A549 (cell line): ENCODE results near the gene EXOC4. TPM values are rescaled to one million over a fixed set of nuclear protein-coding genes. Genes with fewer than 3 reads are reported as not detected.

Source experiments
- ATAC-seq, 2 experiments: fragments of 200-7000 bp in 1 of 2; fragments of >200 bp in 1 of 2; cut with Nextera tagmentation in 1 of 2; cut with Tn5 transposase in 1 of 2; 3 replicates each; pipeline versions ENCODE4 v1.8.0 to v1.9.1; 2018 to 2020; ENCODE audit warnings: mild to moderate bottlenecking in 1 of 2, moderate library complexity in 1 of 2
- CTCF ChIA-PET: fragments of 300-600 bp; sonication (Branson Sonifier 250); formaldehyde crosslinking; extraction: SDS; loops from one replicate; lab custom pipeline; 2021; ENCODE audit warnings: antibody characterized with exemption, inconsistent platforms; lab: Yijun Ruan, JAX
- POLR2A ChIA-PET: fragments of 350-600 bp; formaldehyde crosslinking; extraction: SDS; loops from one replicate; lab custom pipeline; 2021; ENCODE audit warnings: antibody characterized with exemption, inconsistent platforms; lab: Yijun Ruan, JAX
- DNase-seq, 2 experiments: peaks; one replicate each; pipeline versions ENCODE4 v3.0.0 to v3.0.0-alpha.2; 2011 to 2016; ENCODE audit warnings: low read depth in 1 of 2, low spot score in 1 of 2
- FAIRE-seq: peaks from 2 replicates; lab custom pipeline; 2011; peaks lifted over from hg19 to GRCh38; lab: Jason Lieb, UNC
- H3K27ac ChIP-seq, 2 experiments: fragments of >200 bp; sonication (Bioruptor Twin); formaldehyde crosslinking; 3 replicates each; pipeline ENCODE4 v1.5.1; 2016 to 2017
- H3K4me1 ChIP-seq: fragments of >200 bp; sonication (Bioruptor Twin); formaldehyde crosslinking; 3 replicates; pipeline ENCODE4 v1.6.1; 2016
- H3K4me2 ChIP-seq: fragments of >200 bp; sonication (Bioruptor Twin); formaldehyde crosslinking; 3 replicates; pipeline ENCODE4 v1.6.1; 2016
- H3K4me3 ChIP-seq: fragments of >200 bp; sonication (Bioruptor Twin); formaldehyde crosslinking; 3 replicates; pipeline ENCODE4 v1.5.1; 2016
- H3K9me3 ChIP-seq: fragments of >200 bp; sonication (Bioruptor Twin); formaldehyde crosslinking; 3 replicates; pipeline ENCODE4 v1.6.1; 2016
- BCL3 ChIP-seq: fragments of >200 bp; sonication (Bioruptor Twin); formaldehyde crosslinking; IDR thresholded peaks from 3 replicates; pipeline ENCODE4 v1.6.1; 2016
- CBX2 ChIP-seq: fragments of 200-600 bp; sonication (generic); IDR thresholded peaks from 2 replicates; pipeline ENCODE4 v1.6.1; 2016; ENCODE audit warnings: low read depth, mild to moderate bottlenecking, borderline replicate concordance
- CEBPB ChIP-seq, 2 experiments: fragments of >200 bp in 1 of 2; sonication (Bioruptor Twin) in 1 of 2; formaldehyde crosslinking in 1 of 2; IDR thresholded peaks; 2 replicates each; pipeline ENCODE4 v1.6.1; 2012 to 2016
- CHD2 ChIP-seq: fragments of 150-350 bp; IDR thresholded peaks from 2 replicates; pipeline ENCODE4 v1.6.1; 2014; ENCODE audit warnings: low read length; ENCODE audit not compliant: partially characterized antibody
- CHD4 ChIP-seq: fragments of 200-600 bp; sonication (generic); IDR thresholded peaks from 2 replicates; pipeline ENCODE4 v1.6.1; 2016; ENCODE audit warnings: antibody characterized with exemption, mild to moderate bottlenecking, borderline replicate concordance
- E2F6 ChIP-seq: IDR thresholded peaks from 2 replicates; pipeline ENCODE4 v1.6.1; 2012; ENCODE audit warnings: low read depth, borderline replicate concordance
- EP300 ChIP-seq, 2 experiments: fragments of >200 bp; sonication (Bioruptor Twin); formaldehyde crosslinking; IDR thresholded peaks; 2 replicates in 1 of 2; 3 replicates in 1 of 2; pipeline ENCODE4 v1.6.1; 2016 to 2017
- ESRRA ChIP-seq: fragments of 150-350 bp; IDR thresholded peaks from 2 replicates; pipeline ENCODE4 v1.6.1; 2014; ENCODE audit warnings: mild to moderate bottlenecking, low read length, borderline replicate concordance
- HDAC2 ChIP-seq: fragments of 200-600 bp; sonication (generic); IDR thresholded peaks from 2 replicates; pipeline ENCODE4 v1.6.1; 2016
- HES2 ChIP-seq: fragments of >200 bp; sonication (Bioruptor Twin); formaldehyde crosslinking; IDR thresholded peaks from 2 replicates; pipeline ENCODE4 v1.6.1; 2016
- HEYL ChIP-seq: fragments of 250-450 bp; sonication (Bioruptor Pico); IDR thresholded peaks from 2 replicates; pipeline ENCODE4 v1.8.0; 2021; ENCODE audit warnings: mild to moderate bottlenecking, moderate library complexity
- HOXA7 ChIP-seq: fragments of 250-450 bp; sonication (Bioruptor Pico); IDR thresholded peaks from 2 replicates; pipeline ENCODE4 v1.5.0; 2020; ENCODE audit warnings: mild to moderate bottlenecking, moderate library complexity
- HOXB5 ChIP-seq: fragments of 250-450 bp; sonication (Bioruptor Pico); IDR thresholded peaks from 2 replicates; pipeline ENCODE4 v1.5.0; 2020; ENCODE audit warnings: mild to moderate bottlenecking, moderate library complexity
- KDM5A ChIP-seq: fragments of 200-600 bp; sonication (generic); IDR thresholded peaks from 2 replicates; pipeline ENCODE4 v1.6.1; 2016; ENCODE audit warnings: antibody characterized with exemption, mild to moderate bottlenecking
- MAFK ChIP-seq: fragments of 450-650 bp; IDR thresholded peaks from 2 replicates; pipeline ENCODE4 v1.6.1; 2014; ENCODE audit not compliant: partially characterized antibody
- NR3C1 ChIP-seq: fragments of >200 bp; sonication (Bioruptor Twin); formaldehyde crosslinking; IDR thresholded peaks from 3 replicates; pipeline ENCODE4 v1.6.1; 2017
- PHF8 ChIP-seq: fragments of 200-600 bp; sonication (generic); IDR thresholded peaks from 2 replicates; pipeline ENCODE4 v1.6.1; 2016; ENCODE audit warnings: low read depth, mild to moderate bottlenecking, antibody characterized with exemption, moderate library complexity, borderline replicate concordance
- POLR2A ChIP-seq: IDR thresholded peaks from 2 replicates; pipeline ENCODE4 v1.6.1; 2012; ENCODE audit warnings: mild to moderate bottlenecking, low read length
- RAD21 ChIP-seq, 2 experiments: fragments of >200 bp in 1 of 2; sonication (Bioruptor Twin) in 1 of 2; formaldehyde crosslinking in 1 of 2; IDR thresholded peaks in 1 of 2; conservative IDR thresholded peaks in 1 of 2; 2 replicates in 1 of 2; 3 replicates in 1 of 2; pipeline ENCODE4 v1.6.1; 2012 to 2018; ENCODE audit warnings: inconsistent platforms in 1 of 2
- RARB ChIP-seq: fragments of 250-450 bp; sonication (Bioruptor Pico); IDR thresholded peaks from 2 replicates; pipeline ENCODE4 v1.8.0; 2021; ENCODE audit warnings: mild to moderate bottlenecking, moderate library complexity
- RCOR1 ChIP-seq: fragments of 150-350 bp; IDR thresholded peaks from 2 replicates; pipeline ENCODE4 v1.6.1; 2014; ENCODE audit warnings: antibody characterized with exemption, low read length, low read depth
- RFX5 ChIP-seq: fragments of 450-650 bp; IDR thresholded peaks from 2 replicates; pipeline ENCODE4 v1.7.1; 2014; ENCODE audit warnings: antibody characterized with exemption, mild to moderate bottlenecking, moderate library complexity
- RNF2 ChIP-seq: fragments of 200-600 bp; sonication (generic); IDR thresholded peaks from 2 replicates; pipeline ENCODE4 v1.6.1; 2016; ENCODE audit warnings: low read depth, mild to moderate bottlenecking, antibody characterized with exemption, moderate library complexity, borderline replicate concordance
- TP53 ChIP-seq: fragments of 250-450 bp; sonication (Bioruptor Pico); IDR thresholded peaks from 2 replicates; pipeline ENCODE4 v1.5.0; 2021; ENCODE audit warnings: mild to moderate bottlenecking, moderate library complexity
- ZC3H11A ChIP-seq: fragments of 450-650 bp; IDR thresholded peaks from 2 replicates; pipeline ENCODE4 v1.6.1; 2014; ENCODE audit warnings: antibody characterized with exemption, mild to moderate bottlenecking
- ZSCAN20 ChIP-seq: fragments of 250-450 bp; sonication (Bioruptor Pico); IDR thresholded peaks from 2 replicates; pipeline ENCODE4 v1.8.0; 2022; ENCODE audit warnings: mild to moderate bottlenecking, moderate library complexity
- WGBS: methylation state at CpG from one replicate; pipeline ENCODE4 v1.1.6; 2017; ENCODE audit errors: missing lambda C conversion rate; 5-methylcytosine and 5-hydroxymethylcytosine counted together
- polyA plus RNA-seq, 4 experiments: library from polyadenylated mRNA; depleted of rRNA in 3 of 4; stranded (reverse); fragments of >200 nt; fragmentation: RNase III in 1 of 4; extraction: RNeasy Plus Mini Kit Qiagen cat#74134 plus additional on column Dnase treatment in 1 of 4; gene quantifications; 2 replicates in 3 of 4; 3 replicates in 1 of 4; pipeline ENCODE4 v1.2.3, GENCODE V29; 2011 to 2017

EXOC4 gene
- polyA plus RNA-seq, 2 of the 4 experiments (the other 2 are of a cell fraction), result 33.4 to 73.1 TPM

GRCh38 chr7:133345690-133346421, 93.0 kb downstream of the EXOC4 start (continued):
- no peak for TF ChIP-seq MAFK
- TF ChIP-seq EP300 (IDR thresholded peaks at IDR 0.05), result no peak
- TF ChIP-seq HDAC2, result no peak
- TF ChIP-seq CBX2, result no peak
- TF ChIP-seq RNF2, result no peak
- no peak for TF ChIP-seq POLR2A
- TF ChIP-seq RAD21 (conservative IDR thresholded peaks at IDR 0.05 in 1 of 2, IDR thresholded peaks at IDR 0.05 in 1 of 2), result no peak
- no peak for TF ChIP-seq ZSCAN20 (CRISPR knock-in tag)

GRCh38 chr7:133348250-133348649, 95.4 kb downstream of the EXOC4 start:
- 88% methylated on average over 5 of the region's 5 CpGs for WGBS
- no peak for FAIRE-seq
- no peak for TF ChIP-seq CHD4
- TF ChIP-seq CHD2, result no peak
- no peak for TF ChIP-seq HOXA7 (CRISPR knock-in tag)
- no peak for TF ChIP-seq HEYL (CRISPR knock-in tag)
- no peak for TF ChIP-seq PHF8
- no peak for TF ChIP-seq BCL3
- TF ChIP-seq RARB (CRISPR knock-in tag), result no peak
- no peak for TF ChIP-seq NR3C1
- no peak for TF ChIP-seq RCOR1
- no peak for TF ChIP-seq KDM5A
- TF ChIP-seq E2F6, result no peak
- TF ChIP-seq RAD21 (conservative IDR thresholded peaks at IDR 0.05 in 1 of 2, IDR thresholded peaks at IDR 0.05 in 1 of 2), result no peak
- TF ChIP-seq RFX5, result no peak
- no peak for TF ChIP-seq ZC3H11A
- no peak for TF ChIP-seq HOXB5
- TF ChIP-seq CBX2, result no peak
- no peak for TF ChIP-seq CEBPB (IDR thresholded peaks at IDR 0.05)
- no peak for TF ChIP-seq TP53 (CRISPR knock-in tag)
- TF ChIP-seq HES2, result no peak
- TF ChIP-seq ESRRA, result no peak
- Histone ChIP-seq H3K9me3 (peaks cover 12% of the 10 kb centered on the region; the same call in 2 of the 3 replicates), H3K4me2 (no peak overlapping the region), H3K4me1 (no peaks in the 10 kb centered on the region), H3K4me3 (no peak overlapping the region), H3K27ac (no peak overlapping the region)
- ATAC-seq, result no peak
- CTCF ChIA-PET, result interaction anchor here (1.4 kb wide), 1 partner anchor 638 kb away, joined by 3 read pairs; no protein-coding TSS in a partner anchor
- DNase-seq, result no peak
- POLR2A ChIA-PET, result no interaction called here
